Measurements from ENCODE around the gene PSMA5.

PSMA5 gene

DNA sequence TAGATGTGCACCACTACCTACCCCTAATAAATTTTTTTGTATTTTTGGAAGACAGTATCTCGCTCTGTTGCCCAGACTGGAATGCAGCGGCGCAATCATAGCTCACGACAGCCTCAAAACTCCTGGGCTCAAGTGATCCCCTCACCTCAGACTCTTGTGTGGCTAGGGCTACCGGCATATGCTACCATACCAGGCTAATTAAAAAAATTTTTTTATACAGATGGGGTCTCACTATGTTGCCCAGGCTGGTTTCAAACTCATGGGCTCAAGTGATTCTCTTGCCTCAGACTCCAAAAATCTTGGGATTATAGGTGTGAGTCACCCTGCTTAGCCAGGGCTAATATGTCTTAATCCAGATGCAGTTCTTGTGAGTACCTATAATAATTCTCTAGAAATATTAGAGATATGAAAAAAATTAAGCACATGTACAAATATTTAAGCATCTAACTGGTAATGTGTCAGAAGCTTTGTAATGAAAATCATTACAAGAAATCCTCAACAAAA lies 38.0 kb downstream of the PSMA5 start:
- POLR2A ChIA-PET = no interaction called here

DNA sequence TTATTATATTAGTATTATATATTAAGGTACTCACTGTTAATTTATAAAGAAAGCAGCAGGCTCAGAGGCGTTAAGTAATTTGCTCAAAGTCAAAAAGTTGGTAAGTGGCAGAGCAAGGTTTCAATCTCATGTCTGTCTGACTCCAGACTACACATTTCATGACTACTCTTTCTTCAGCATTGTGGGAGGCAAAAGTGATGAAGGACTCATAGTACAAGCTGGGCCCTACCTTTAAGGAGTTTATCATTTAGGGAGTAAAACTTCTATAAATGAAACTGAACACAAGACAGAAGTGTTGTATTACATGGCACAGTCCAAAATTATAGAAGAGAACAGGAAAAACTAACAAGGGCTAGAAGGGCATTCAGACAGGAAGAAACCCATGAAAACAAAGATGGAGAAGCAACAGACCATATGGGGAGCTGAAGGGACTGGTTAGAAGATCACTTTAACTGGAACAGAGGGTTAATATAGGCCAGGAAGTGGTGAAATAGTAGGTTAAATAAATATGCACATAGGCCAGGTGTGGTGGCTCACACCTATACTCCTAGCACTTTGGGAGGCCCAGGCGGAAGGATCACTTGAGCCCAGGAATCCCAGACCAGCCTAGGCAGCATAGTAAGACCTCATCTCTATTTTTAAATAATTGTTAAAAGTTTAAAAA lies 40.1 kb downstream of the PSMA5 start:
- Histone ChIP-seq H3K4me1 (ENCODE audit: control extremely low read depth in 1 of 4, control insufficient read depth in 4 of 4, insufficient read depth in 4 of 4, low read length in 3 of 4) (peaks cover 3 to 29% (median 17%) of the 10 kb centered on the region in 4 experiments), H3K9me3 (ENCODE audit: control extremely low read depth in 1 of 5, control insufficient read depth in 4 of 5, insufficient read depth in 2 of 5, low read depth in 1 of 5, low read length in 4 of 5) (peaks cover 0 to 4% (median 0%) of the 10 kb centered on the region in 5 experiments), H3K27me3 (replicated peaks in 2 of 5; ENCODE audit: control insufficient read depth in 4 of 5, insufficient read depth in 5 of 5, low read length in 4 of 5) (no peaks in the 10 kb centered on the region), H3K27ac (ENCODE audit: insufficient read depth in 1 of 2, low read depth in 1 of 2, low read length in 2 of 2, poor library complexity in 1 of 2, severe bottlenecking in 2 of 2) (no peak overlapping the region), H3K4me3 (ENCODE audit: control insufficient read depth in 1 of 7, extremely low read depth in 1 of 7, insufficient read depth in 4 of 7, low read depth in 2 of 7, low read length in 6 of 7) (no peak overlapping the region), H3K36me3 (ENCODE audit: control insufficient read depth in 4 of 4, insufficient read depth in 4 of 4, low read length in 3 of 4) (no peaks in the 10 kb centered on the region)
- 100% methylated on average over 1 of the region's 2 CpGs for WGBS (ENCODE audit: insufficient coverage)
- ChIA-PET CTCF (interaction anchor here (1.2 to 6.1 kb wide), 3 partner anchors 11 to 108 kb away, joined by 5 to 25 read pairs (median 5); no protein-coding TSS in a partner anchor), POLR2A (no interaction called here)
- no peak for DNase-seq

More for the DNA sequence above, 38.0 kb downstream of the PSMA5 start:
- no peak for DNase-seq
- CTCF ChIA-PET = interaction anchor here (0.7 to 6.1 kb wide), 4 partner anchors 9 to 129 kb away, joined by 3 to 25 read pairs (median 4); partner anchors contain the start of gene SORT1
- 97% methylated on average over 4 of the region's 5 CpGs for WGBS (ENCODE audit: insufficient coverage)
- Histone ChIP-seq H3K9me3 (ENCODE audit: control extremely low read depth in 1 of 5, control insufficient read depth in 4 of 5, insufficient read depth in 2 of 5, low read depth in 1 of 5, low read length in 4 of 5) (peaks cover 0 to 4% (median 0%) of the 10 kb centered on the region in 5 experiments), H3K27me3 (replicated peaks in 2 of 5; ENCODE audit: control insufficient read depth in 4 of 5, insufficient read depth in 5 of 5, low read length in 4 of 5) (no peaks in the 10 kb centered on the region), H3K27ac (ENCODE audit: insufficient read depth in 1 of 2, low read depth in 1 of 2, low read length in 2 of 2, poor library complexity in 1 of 2, severe bottlenecking in 2 of 2) (peak overlapping the region in 1 of 2 experiments; percentile 26), H3K4me3 (ENCODE audit: control insufficient read depth in 1 of 7, extremely low read depth in 1 of 7, insufficient read depth in 4 of 7, low read depth in 2 of 7, low read length in 6 of 7) (no peak overlapping the region), H3K36me3 (ENCODE audit: control insufficient read depth in 4 of 4, insufficient read depth in 4 of 4, low read length in 3 of 4) (no peaks in the 10 kb centered on the region), H3K4me1 (ENCODE audit: control extremely low read depth in 1 of 4, control insufficient read depth in 4 of 4, insufficient read depth in 4 of 4, low read length in 3 of 4) (peaks cover 7 to 50% (median 20%) of the 10 kb centered on the region in 4 experiments)

DNA sequence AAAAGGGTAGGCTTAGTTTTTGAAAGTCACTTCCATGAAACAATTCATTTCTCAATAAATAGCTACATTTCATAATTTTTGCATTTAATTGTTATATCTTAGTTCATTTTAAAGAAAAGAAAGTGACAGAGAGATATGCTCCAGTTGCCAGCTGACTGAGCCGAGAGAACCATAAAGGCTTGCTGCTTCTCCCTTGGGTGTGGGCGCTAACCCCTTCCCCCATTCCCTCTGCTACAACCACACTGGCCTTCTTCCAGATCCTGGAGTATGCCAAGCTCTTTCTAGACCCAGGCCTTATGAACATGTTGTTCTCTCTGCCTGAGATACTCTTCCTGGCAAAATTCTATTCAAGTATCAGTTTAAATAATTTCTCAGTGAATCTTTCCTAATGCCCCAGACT lies 40.8 kb downstream of the PSMA5 start:
- WGBS (ENCODE audit: insufficient coverage) = 85% methylated on average over 2 of the region's 2 CpGs
- ChIA-PET CTCF (interaction anchor here (2.0 kb wide), 1 partner anchor 12 kb away, joined by 5 read pairs; no protein-coding TSS in a partner anchor), POLR2A (no interaction called here)

DNA sequence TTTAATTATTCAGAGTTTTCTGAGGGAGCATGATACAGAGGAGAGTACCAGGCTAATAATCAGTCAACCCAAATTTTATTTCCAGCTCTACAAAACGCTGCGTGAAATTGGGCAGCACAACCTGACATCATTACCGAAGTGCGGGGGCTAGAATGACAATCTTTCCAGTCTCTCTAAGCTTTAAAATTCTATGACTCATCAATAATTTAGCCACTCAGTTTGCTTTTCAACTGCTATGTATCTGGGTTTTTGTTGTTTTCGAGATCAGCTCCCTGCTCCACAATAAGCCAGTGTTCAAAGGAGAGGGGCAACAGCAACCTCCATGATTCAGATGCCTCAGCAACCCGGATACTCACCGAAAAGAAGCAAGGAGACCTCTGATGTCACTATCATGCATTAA lies 42.4 kb downstream of the PSMA5 start:
- H3K36me3 ChIP-seq (ENCODE audit: control insufficient read depth in 4 of 4, insufficient read depth in 4 of 4, low read length in 3 of 4) = no peaks in the 10 kb centered on the region
- no peak for DNase-seq
- H3K4me3 ChIP-seq (ENCODE audit: control insufficient read depth in 1 of 7, extremely low read depth in 1 of 7, insufficient read depth in 4 of 7, low read depth in 2 of 7, low read length in 6 of 7) = no peak overlapping the region
- CTCF ChIA-PET = interaction anchor here (1.8 kb wide), 1 partner anchor 13 kb away, joined by 10 read pairs; the partner anchor contains the start of gene SORT1
- H3K27ac ChIP-seq (ENCODE audit: insufficient read depth in 1 of 2, low read depth in 1 of 2, low read length in 2 of 2, poor library complexity in 1 of 2, severe bottlenecking in 2 of 2) = no peak overlapping the region
- POLR2A ChIA-PET = interaction anchor here (1.5 kb wide), 1 partner anchor 15 kb away, joined by 3 read pairs; no protein-coding TSS in a partner anchor
- 100% methylated on average over 5 of the region's 7 CpGs for WGBS (ENCODE audit: insufficient coverage)
- H3K9me3 ChIP-seq (ENCODE audit: control extremely low read depth in 1 of 5, control insufficient read depth in 4 of 5, insufficient read depth in 2 of 5, low read depth in 1 of 5, low read length in 4 of 5) = peaks cover 0 to 4% (median 0%) of the 10 kb centered on the region in 5 experiments
- H3K27me3 ChIP-seq (replicated peaks in 2 of 5; ENCODE audit: control insufficient read depth in 4 of 5, insufficient read depth in 5 of 5, low read length in 4 of 5) = no peaks in the 10 kb centered on the region
- peaks cover 0 to 6% (median 0%) of the 10 kb centered on the region in 4 experiments for H3K4me1 ChIP-seq (ENCODE audit: control extremely low read depth in 1 of 4, control insufficient read depth in 4 of 4, insufficient read depth in 4 of 4, low read length in 3 of 4)

More for the DNA sequence above, 40.8 kb downstream of the PSMA5 start:
- H3K27ac ChIP-seq (ENCODE audit: insufficient read depth in 1 of 2, low read depth in 1 of 2, low read length in 2 of 2, poor library complexity in 1 of 2, severe bottlenecking in 2 of 2) = peak overlapping the region in 1 of 2 experiments; percentile 32
- H3K9me3 ChIP-seq (ENCODE audit: control extremely low read depth in 1 of 5, control insufficient read depth in 4 of 5, insufficient read depth in 2 of 5, low read depth in 1 of 5, low read length in 4 of 5) = peaks cover 0 to 4% (median 0%) of the 10 kb centered on the region in 5 experiments
- H3K27me3 ChIP-seq (replicated peaks in 2 of 5; ENCODE audit: control insufficient read depth in 4 of 5, insufficient read depth in 5 of 5, low read length in 4 of 5) = no peaks in the 10 kb centered on the region
- peaks cover 3 to 22% (median 12%) of the 10 kb centered on the region in 4 experiments for H3K4me1 ChIP-seq (ENCODE audit: control extremely low read depth in 1 of 4, control insufficient read depth in 4 of 4, insufficient read depth in 4 of 4, low read length in 3 of 4)
- no peaks in the 10 kb centered on the region for H3K36me3 ChIP-seq (ENCODE audit: control insufficient read depth in 4 of 4, insufficient read depth in 4 of 4, low read length in 3 of 4)
- DNase-seq = no peak
- no peak overlapping the region for H3K4me3 ChIP-seq (ENCODE audit: control insufficient read depth in 1 of 7, extremely low read depth in 1 of 7, insufficient read depth in 4 of 7, low read depth in 2 of 7, low read length in 6 of 7)

DNA sequence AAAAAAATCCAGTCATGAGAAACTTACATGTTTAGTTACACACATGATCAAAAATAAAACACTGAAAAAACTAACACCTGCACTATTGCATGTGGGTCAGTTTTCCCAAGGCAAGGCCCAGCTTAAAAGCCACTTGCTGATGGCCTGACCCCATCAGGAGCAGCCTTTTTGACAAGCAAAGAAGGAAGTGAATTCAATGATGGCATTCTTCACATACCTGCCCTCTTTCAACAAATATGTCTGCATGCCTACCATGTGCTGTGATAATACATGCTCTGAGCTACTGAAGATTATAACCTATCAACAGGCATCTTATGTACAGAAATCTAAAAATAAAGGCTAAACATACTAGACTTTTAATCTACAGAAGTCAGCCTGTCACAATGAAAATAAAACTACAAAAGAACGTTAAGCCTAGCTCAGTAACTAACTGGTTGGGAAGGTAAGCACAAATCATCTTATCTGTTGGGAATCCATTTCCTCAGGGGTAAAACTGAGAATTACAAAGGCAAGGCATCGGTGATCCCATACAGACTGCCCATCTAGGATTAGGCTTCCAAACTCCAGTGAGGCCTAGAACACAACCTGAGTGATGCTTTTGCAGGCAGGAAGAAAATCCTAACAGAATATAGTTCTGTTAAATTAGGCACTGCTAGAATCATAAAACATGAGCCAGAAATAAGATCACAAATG lies 43.0 kb downstream of the PSMA5 start:
- POLR2A ChIA-PET = interaction anchor here (1.5 kb wide), 1 partner anchor 15 kb away, joined by 3 read pairs; no protein-coding TSS in a partner anchor
- Histone ChIP-seq H3K4me3 (ENCODE audit: control insufficient read depth in 1 of 7, extremely low read depth in 1 of 7, insufficient read depth in 4 of 7, low read depth in 2 of 7, low read length in 6 of 7) (no peak overlapping the region), H3K9me3 (ENCODE audit: control extremely low read depth in 1 of 5, control insufficient read depth in 4 of 5, insufficient read depth in 2 of 5, low read depth in 1 of 5, low read length in 4 of 5) (peaks cover 0 to 4% (median 0%) of the 10 kb centered on the region in 5 experiments), H3K27ac (ENCODE audit: insufficient read depth in 1 of 2, low read depth in 1 of 2, low read length in 2 of 2, poor library complexity in 1 of 2, severe bottlenecking in 2 of 2) (no peak overlapping the region), H3K27me3 (replicated peaks in 2 of 5; ENCODE audit: control insufficient read depth in 4 of 5, insufficient read depth in 5 of 5, low read length in 4 of 5) (no peaks in the 10 kb centered on the region), H3K4me1 (ENCODE audit: control extremely low read depth in 1 of 4, control insufficient read depth in 4 of 4, insufficient read depth in 4 of 4, low read length in 3 of 4) (peaks cover 0 to 3% (median 0%) of the 10 kb centered on the region in 4 experiments), H3K36me3 (ENCODE audit: control insufficient read depth in 4 of 4, insufficient read depth in 4 of 4, low read length in 3 of 4) (no peaks in the 10 kb centered on the region)
- WGBS (ENCODE audit: insufficient coverage) = 89% methylated on average over 1 of the region's 2 CpGs
- no peak for DNase-seq
- CTCF ChIA-PET = interaction anchor here (1.6 to 1.8 kb wide), 2 partner anchors 14 to 105 kb away, joined by 6 to 10 read pairs; partner anchors contain the start of gene SORT1

DNA sequence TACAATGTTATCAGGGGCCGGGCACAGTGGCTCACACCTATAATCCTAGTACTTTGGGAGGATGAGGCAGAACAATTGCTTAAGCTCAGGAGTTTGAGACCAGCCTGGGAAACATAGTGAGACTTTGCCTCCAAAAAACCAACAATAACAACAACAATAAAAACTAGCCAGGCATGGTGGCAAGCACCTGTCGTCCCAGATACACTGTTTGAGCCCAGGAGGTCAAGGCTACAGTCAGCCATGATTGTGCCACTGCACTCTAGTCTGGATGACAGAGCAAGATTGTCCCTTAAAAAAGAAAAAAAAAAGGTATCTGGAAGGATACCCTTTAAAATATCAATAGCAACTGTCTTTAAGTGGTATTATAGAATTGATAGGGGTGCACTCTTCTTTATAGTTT lies 44.7 kb downstream of the PSMA5 start:
- Histone ChIP-seq H3K36me3 (ENCODE audit: control insufficient read depth in 4 of 4, insufficient read depth in 4 of 4, low read length in 3 of 4) (no peaks in the 10 kb centered on the region), H3K4me3 (ENCODE audit: control insufficient read depth in 1 of 7, extremely low read depth in 1 of 7, insufficient read depth in 4 of 7, low read depth in 2 of 7, low read length in 6 of 7) (no peak overlapping the region), H3K4me1 (ENCODE audit: control extremely low read depth in 1 of 4, control insufficient read depth in 4 of 4, insufficient read depth in 4 of 4, low read length in 3 of 4) (peaks cover 0 to 3% (median 0%) of the 10 kb centered on the region in 4 experiments), H3K27me3 (replicated peaks in 2 of 5; ENCODE audit: control insufficient read depth in 4 of 5, insufficient read depth in 5 of 5, low read length in 4 of 5) (no peaks in the 10 kb centered on the region), H3K27ac (ENCODE audit: insufficient read depth in 1 of 2, low read depth in 1 of 2, low read length in 2 of 2, poor library complexity in 1 of 2, severe bottlenecking in 2 of 2) (no peak overlapping the region), H3K9me3 (ENCODE audit: control extremely low read depth in 1 of 5, control insufficient read depth in 4 of 5, insufficient read depth in 2 of 5, low read depth in 1 of 5, low read length in 4 of 5) (peaks cover 0 to 4% (median 0%) of the 10 kb centered on the region in 5 experiments)
- 82% methylated on average over 2 of the region's 2 CpGs for WGBS (ENCODE audit: insufficient coverage)
- POLR2A ChIA-PET = no interaction called here
- no peak for DNase-seq
- CTCF ChIA-PET = interaction anchor here (1.2 to 1.6 kb wide), 2 partner anchors 11 to 103 kb away, joined by 3 to 6 read pairs; no protein-coding TSS in a partner anchor

Measured in common myeloid progenitor, CD34-positive (primary cell).